HUES48 (cell line): ENCODE results near the gene GPATCH2.

Source experiments
- H3K27ac ChIP-seq: one replicate; pipeline ENCODE4 v1.7.0; 2013; ENCODE audit warnings: low read depth, low read length, inconsistent platforms
- H3K27me3 ChIP-seq: 2 replicates; pipeline ENCODE4 v1.6.1; 2013; ENCODE audit warnings: mild to moderate bottlenecking, low read length; ENCODE audit not compliant: control insufficient read depth, insufficient read depth
- H3K36me3 ChIP-seq: 2 replicates; pipeline ENCODE4 v1.6.1; 2013; ENCODE audit warnings: low read length; ENCODE audit not compliant: control insufficient read depth, insufficient read depth
- H3K4me1 ChIP-seq: 2 replicates; pipeline ENCODE4 v1.6.1; 2013; ENCODE audit warnings: mild to moderate bottlenecking, low read length; ENCODE audit not compliant: control insufficient read depth, insufficient read depth
- H3K4me3 ChIP-seq: 2 replicates; pipeline ENCODE4 v1.5.1; 2013; ENCODE audit warnings: mild to moderate bottlenecking, low read depth, low read length
- H3K9ac ChIP-seq: 2 replicates; pipeline ENCODE4 v1.6.1; 2013; ENCODE audit warnings: mild to moderate bottlenecking, low read depth, low read length, moderate library complexity
- H3K9me3 ChIP-seq: 2 replicates; pipeline ENCODE4 v1.6.1; 2013; ENCODE audit warnings: low read length; ENCODE audit not compliant: control insufficient read depth, insufficient read depth

GPATCH2 gene

DNA sequence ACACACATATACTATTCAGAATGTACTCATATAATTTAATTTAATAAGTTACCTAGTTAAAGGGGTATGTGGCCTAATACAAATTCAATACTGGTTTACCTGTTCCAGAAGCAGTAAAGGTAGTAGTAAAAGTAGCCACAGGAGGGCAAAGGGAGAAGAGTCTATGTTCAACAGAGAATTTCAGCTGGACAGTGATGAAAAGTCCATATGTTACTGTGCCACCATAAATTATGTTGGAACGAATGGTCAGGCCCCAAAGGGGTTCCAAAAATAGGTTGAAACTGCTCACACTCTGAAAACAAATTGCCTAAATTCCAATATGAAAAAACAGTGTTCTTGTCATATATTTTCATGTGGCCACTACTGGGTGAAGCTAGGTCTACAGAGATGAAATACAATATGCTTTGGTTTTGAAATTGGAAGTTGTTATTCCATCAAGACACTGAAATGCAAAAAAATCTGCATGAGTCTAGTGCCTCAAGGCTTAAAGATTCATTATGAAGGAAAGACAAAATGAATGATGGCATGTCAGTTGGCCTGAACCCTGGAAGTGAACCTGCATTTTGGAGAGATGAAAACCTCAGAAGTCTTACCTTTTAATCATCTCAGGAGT, 78.4 kb downstream of the GPATCH2 start:
- Histone ChIP-seq H3K9me3 (no peaks in the 10 kb centered on the region), H3K4me1 (peaks cover 12% of the 10 kb centered on the region), H3K36me3 (no peaks in the 10 kb centered on the region), H3K4me3 (no peak overlapping the region), H3K27ac (no peak overlapping the region), H3K9ac (no peak overlapping the region), H3K27me3 (no peaks in the 10 kb centered on the region)

DNA sequence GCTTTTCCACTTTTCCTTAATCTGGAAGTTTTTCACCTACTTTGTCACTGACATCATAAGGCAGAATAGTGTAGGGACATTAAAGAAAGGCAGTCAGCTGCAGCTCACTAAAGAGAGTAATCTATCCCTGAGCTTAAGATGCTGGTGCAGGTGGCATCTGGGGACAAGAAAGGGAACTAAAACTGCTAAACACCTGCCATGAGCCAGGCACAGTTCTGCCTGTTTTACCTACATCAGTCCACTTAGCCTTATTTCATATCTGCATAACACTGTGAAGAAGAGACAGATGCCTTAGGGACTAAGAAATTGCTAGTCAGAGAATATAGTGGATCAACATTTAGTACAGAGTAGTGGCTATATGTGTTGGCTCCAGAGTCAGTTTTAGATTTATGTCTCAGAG, 88.1 kb downstream of the GPATCH2 start:
- Histone ChIP-seq H3K36me3 (no peaks in the 10 kb centered on the region), H3K4me1 (no peaks in the 10 kb centered on the region), H3K27me3 (no peaks in the 10 kb centered on the region), H3K9ac (no peak overlapping the region), H3K27ac (no peak overlapping the region), H3K9me3 (no peaks in the 10 kb centered on the region), H3K4me3 (no peak overlapping the region)

DNA sequence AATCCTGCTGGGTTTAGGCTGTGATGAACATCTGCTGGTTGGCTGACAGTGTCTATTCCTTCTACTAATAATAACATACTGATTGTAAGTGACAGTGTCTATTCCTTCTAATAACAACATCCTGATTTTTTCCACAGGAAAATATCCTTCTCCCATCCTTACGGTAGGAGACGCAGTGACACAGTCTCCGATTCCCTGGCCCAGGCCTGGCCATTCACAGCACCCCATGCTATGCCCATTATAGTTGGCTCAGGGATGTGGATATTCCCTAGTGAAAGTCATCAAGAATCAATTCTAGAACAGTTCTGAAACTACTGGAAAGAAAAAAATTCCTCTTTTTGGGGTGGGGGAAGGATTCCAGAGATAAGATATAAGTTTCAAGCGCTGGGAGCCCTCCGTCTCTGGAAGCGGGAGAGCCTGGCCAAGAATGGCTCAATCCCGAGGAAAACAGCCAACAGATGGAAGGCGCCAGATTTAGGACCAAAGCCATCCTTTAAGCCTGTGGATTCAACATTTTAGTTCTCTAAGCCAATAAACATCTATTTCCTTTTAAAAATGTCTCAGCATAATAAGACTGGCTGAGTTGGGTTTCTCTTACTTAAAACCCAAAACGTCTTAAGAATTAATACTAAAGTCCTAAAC, 88.6 kb downstream of the GPATCH2 start:
- Histone ChIP-seq H3K27me3 (no peaks in the 10 kb centered on the region), H3K27ac (no peak overlapping the region), H3K9ac (no peak overlapping the region), H3K9me3 (no peaks in the 10 kb centered on the region), H3K4me1 (no peaks in the 10 kb centered on the region), H3K4me3 (no peak overlapping the region), H3K36me3 (no peaks in the 10 kb centered on the region)

DNA sequence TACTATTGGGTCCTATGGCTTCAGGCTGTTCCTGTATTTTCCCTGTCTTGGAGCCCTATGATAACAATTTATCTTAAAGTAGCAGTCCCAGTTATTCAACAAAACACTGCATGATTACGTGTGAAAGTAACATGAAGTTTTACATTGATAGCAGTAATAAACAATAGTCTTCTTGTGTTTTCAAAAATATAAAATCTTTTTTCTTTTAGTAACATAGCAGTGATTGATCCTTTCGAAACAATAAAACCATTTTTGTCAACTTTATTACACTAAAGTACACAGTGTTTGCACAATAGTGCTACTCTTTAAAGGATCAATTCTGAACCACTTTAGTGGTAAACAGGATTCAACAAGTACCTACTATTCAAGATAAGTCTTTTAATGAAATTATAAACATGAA, 90.6 kb downstream of the GPATCH2 start:
- Histone ChIP-seq H3K9me3 (no peaks in the 10 kb centered on the region), H3K9ac (no peak overlapping the region), H3K27ac (no peak overlapping the region)

DNA sequence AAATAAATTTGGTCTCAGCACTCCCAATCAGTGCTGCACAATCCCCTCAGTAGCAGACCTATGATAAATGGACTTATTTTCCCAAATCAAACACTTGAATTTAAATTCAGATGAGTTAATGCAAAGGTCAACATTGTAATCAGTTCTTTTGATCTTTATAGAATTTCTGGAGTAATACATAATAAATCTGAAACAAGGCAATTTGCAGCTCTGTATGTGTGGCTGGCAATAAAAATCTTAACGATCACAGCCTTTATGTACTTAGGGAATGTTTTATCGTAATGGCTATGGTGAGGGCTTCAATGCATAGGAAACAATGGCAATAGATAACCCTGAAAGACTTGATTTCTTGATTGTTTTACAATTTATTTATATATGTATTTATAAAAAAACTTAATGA, 91.4 kb downstream of the GPATCH2 start:
- H3K36me3 ChIP-seq = no peaks in the 10 kb centered on the region
- no peaks in the 10 kb centered on the region for H3K4me1 ChIP-seq
- H3K27ac ChIP-seq = no peak overlapping the region
- H3K9ac ChIP-seq = no peak overlapping the region
- H3K27me3 ChIP-seq = no peaks in the 10 kb centered on the region
- H3K4me3 ChIP-seq = no peak overlapping the region
- H3K9me3 ChIP-seq = no peaks in the 10 kb centered on the region

More for the DNA sequence above, 90.6 kb downstream of the GPATCH2 start:
- no peak overlapping the region for H3K4me3 ChIP-seq
- H3K4me1 ChIP-seq = no peaks in the 10 kb centered on the region
- H3K27me3 ChIP-seq = no peaks in the 10 kb centered on the region
- no peaks in the 10 kb centered on the region for H3K36me3 ChIP-seq

DNA sequence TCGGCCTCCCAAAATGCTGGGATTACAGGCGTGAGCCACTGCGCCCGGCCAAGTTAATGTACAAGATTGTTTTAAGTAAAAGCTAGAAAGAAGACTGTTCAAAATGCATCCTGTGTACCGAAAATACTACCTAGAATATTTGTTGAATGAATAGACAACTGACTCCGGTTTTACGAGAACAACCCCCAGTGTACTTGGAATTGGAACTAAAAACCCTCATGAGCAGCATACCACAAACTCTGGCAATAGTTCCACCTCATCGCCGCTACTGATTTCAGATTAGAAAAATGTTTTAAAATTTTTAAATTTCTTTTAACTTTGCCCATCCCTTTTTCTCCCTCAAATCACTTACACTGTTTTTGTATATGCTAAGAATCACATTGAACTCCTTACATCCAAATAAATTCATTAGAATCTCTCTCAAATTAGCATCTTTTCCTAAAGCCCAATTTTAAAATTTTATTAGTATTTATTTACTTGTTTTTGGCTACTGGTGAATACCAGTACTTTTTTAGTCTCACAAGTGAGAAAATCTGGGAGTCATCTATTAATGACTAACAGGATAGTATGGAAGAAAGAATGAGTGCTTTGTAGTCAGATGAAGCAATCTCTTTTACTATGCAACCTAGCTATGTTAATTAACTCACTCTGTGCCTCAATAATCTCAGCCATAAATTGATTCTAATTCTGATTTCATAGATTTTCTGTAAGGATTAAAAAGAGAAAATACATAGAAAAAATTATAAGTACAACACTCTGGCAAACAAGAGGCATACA, 95.1 kb downstream of the GPATCH2 start:
- Histone ChIP-seq H3K4me1 (no peaks in the 10 kb centered on the region), H3K36me3 (no peaks in the 10 kb centered on the region), H3K9me3 (no peaks in the 10 kb centered on the region), H3K9ac (no peak overlapping the region), H3K4me3 (no peak overlapping the region), H3K27ac (no peak overlapping the region), H3K27me3 (no peaks in the 10 kb centered on the region)

DNA sequence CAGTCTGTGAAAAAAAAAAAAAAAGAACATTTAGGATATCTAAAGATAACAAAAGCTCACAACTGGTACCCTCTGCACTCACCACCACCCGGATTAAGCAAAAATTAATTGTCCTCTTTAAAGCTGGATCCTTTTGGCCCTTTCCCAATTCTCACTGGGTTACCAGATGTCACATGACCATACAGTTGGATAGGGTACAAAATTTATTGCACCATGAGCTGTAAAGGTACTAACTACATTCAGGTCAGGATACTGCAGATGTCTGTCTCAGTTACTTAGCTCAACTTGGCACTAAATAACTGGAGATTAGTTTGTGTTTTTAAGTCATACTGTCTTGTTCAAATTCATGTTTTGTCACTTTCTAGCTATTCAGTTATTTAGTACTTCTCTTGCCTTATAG, 96.3 kb downstream of the GPATCH2 start:
- H3K36me3 ChIP-seq = no peaks in the 10 kb centered on the region
- H3K4me3 ChIP-seq = no peak overlapping the region
- no peaks in the 10 kb centered on the region for H3K4me1 ChIP-seq
- H3K27me3 ChIP-seq = no peaks in the 10 kb centered on the region
- H3K9ac ChIP-seq = no peak overlapping the region
- 0 out of 2 replicates have a peak, but pooled peaks cover 6% of the 10 kb centered on the region for H3K9me3 ChIP-seq
- H3K27ac ChIP-seq = no peak overlapping the region

DNA sequence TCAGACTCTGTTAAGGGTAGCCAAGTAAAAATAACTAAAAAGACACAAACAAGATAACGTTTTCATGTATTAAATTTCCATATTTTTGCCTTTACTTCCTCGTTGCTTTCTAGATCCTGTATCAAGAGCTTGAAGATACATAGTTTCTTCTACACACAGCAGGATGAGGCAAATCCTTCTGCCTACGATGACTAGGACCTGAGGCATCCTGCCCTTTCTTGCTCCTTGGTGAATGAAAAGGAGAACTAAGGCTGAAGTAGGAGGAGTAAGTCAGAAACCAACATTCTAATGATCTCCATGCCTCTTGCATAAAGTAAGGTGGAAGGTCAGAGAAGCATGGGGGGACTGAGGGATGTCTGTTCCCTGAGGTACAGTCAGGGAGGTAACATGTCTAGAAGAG, 102.6 kb downstream of the GPATCH2 start:
- H3K4me3 ChIP-seq = no peak overlapping the region
- no peak overlapping the region for H3K9ac ChIP-seq
- H3K27ac ChIP-seq = no peak overlapping the region

DNA sequence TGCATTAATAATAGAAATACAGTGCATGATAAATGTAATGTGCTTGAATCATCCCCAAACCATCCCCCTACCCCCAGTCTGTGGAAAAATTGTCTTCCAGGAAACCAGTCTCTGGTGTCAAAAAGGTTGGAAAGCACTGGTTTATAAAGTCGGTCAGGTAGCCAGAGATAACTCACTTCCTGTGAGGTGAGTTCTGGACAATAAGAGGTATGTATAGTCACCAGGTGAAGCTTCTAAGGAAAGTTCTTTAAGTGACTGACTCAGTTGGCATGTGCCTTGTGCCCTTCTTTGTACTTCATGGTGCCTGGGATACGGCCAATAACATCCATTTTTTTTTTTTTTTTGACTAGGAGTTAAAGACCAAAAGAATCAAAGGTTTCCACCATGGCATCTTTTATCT, 103.7 kb downstream of the GPATCH2 start:
- Histone ChIP-seq H3K27ac (no peak overlapping the region), H3K9ac (no peak overlapping the region), H3K36me3 (no peaks in the 10 kb centered on the region), H3K9me3 (peaks cover 13% of the 10 kb centered on the region), H3K27me3 (no peaks in the 10 kb centered on the region), H3K4me1 (no peaks in the 10 kb centered on the region), H3K4me3 (no peak overlapping the region)

More for the DNA sequence above, 102.6 kb downstream of the GPATCH2 start:
- no peaks in the 10 kb centered on the region for H3K27me3 ChIP-seq
- peaks cover 13% of the 10 kb centered on the region for H3K9me3 ChIP-seq
- H3K36me3 ChIP-seq = no peaks in the 10 kb centered on the region
- no peaks in the 10 kb centered on the region for H3K4me1 ChIP-seq

DNA sequence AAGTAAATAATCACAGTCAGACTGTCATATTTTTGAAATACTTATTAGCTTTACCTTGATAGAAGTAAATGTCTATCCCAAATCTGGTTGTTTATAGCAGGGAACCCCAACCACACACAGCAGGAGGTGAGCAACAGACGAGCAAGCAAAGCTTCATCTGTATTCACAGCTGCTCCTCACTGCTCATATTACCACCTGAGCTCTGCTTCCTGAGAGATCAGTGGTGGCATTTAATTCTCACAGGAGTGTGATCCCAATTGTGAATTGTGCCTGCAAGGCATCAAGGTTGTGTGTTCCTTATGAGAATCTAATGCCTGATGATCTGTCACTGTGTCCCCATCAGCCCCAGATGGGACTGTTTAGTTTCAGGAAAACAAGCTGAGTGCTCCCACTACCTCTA, 104.3 kb downstream of the GPATCH2 start:
- H3K9me3 ChIP-seq = peaks cover 13% of the 10 kb centered on the region
- H3K27ac ChIP-seq = no peak overlapping the region
- H3K9ac ChIP-seq = no peak overlapping the region
- no peak overlapping the region for H3K4me3 ChIP-seq
- H3K27me3 ChIP-seq = no peaks in the 10 kb centered on the region
- H3K36me3 ChIP-seq = no peaks in the 10 kb centered on the region
- no peaks in the 10 kb centered on the region for H3K4me1 ChIP-seq
